Spleen (tissue), 13 donors: ENCODE measurements around the gene PPP1R3D. TPM values are rescaled to one million over a fixed set of nuclear protein-coding genes. Genes with fewer than 3 reads are reported as not detected.

Experiments
- DNase-seq: peaks from one replicate; pipeline ENCODE4 v3.0.0-alpha.2; 2020
- H3K27ac ChIP-seq, 8 donors: fragments of 200-600 bp; sonication (generic) in 7 of 8; 1 replicate in 4 of 8; 2 replicates in 4 of 8; pipeline versions ENCODE4 v1.5.0 to v1.8.0; 2016 to 2021; ENCODE audit warnings: inconsistent platforms in 4 of 8, mild to moderate bottlenecking in 4 of 8, moderate library complexity in 1 of 8
- H3K27me3 ChIP-seq, 7 donors: fragments of 200-600 bp; sonication (generic) in 6 of 7; replicated peaks in 1 of 7; 1 replicate in 4 of 7; 2 replicates in 3 of 7; pipeline versions ENCODE4 v1.5.0 to v1.8.0; 2016 to 2021; ENCODE audit warnings: inconsistent platforms in 3 of 7, mild to moderate bottlenecking in 1 of 7
- H3K36me3 ChIP-seq, 6 donors: fragments of 200-600 bp; sonication (generic) in 5 of 6; 1 replicate in 4 of 6; 2 replicates in 2 of 6; pipeline versions ENCODE4 v1.5.0 to v1.8.0; 2016 to 2021; ENCODE audit warnings: inconsistent platforms in 2 of 6
- H3K4me1 ChIP-seq, 6 donors: fragments of 200-600 bp; sonication (generic) in 5 of 6; 1 replicate in 3 of 6; 2 replicates in 3 of 6; pipeline versions ENCODE4 v1.5.0 to v1.8.0; 2016 to 2021; ENCODE audit warnings: inconsistent platforms in 3 of 6
- H3K4me3 ChIP-seq, 8 donors: fragments of 200-600 bp; sonication (generic) in 7 of 8; 1 replicate in 4 of 8; 2 replicates in 4 of 8; pipeline versions ENCODE4 v1.5.0 to v1.8.0; 2016 to 2021; ENCODE audit warnings: inconsistent platforms in 4 of 8, mild to moderate bottlenecking in 4 of 8, moderate library complexity in 2 of 8
- H3K9me3 ChIP-seq, 8 donors: fragments of 200-600 bp; sonication (generic) in 7 of 8; 1 replicate in 4 of 8; 2 replicates in 4 of 8; pipeline versions ENCODE4 v1.5.0 to v1.8.0; 2016 to 2021; ENCODE audit warnings: inconsistent platforms in 4 of 8
- CTCF ChIP-seq, 11 experiments: fragments of 200-600 bp in 7 of 11; fragments of 450-650 bp in 4 of 11; sonication (generic) in 4 of 11; IDR thresholded peaks in 8 of 11; conservative IDR thresholded peaks in 3 of 11; 1 replicate in 7 of 11; 2 replicates in 4 of 11; pipeline versions ENCODE4 v1.4.0 to v1.8.0; 2016 to 2021; ENCODE audit warnings: antibody characterized with exemption in 11 of 11, inconsistent platforms in 4 of 11, mild to moderate bottlenecking in 1 of 11
- POLR2A ChIP-seq, 3 donors: fragments of 450-650 bp; IDR thresholded peaks; one replicate each; pipeline ENCODE4 v1.5.1; 2017; ENCODE audit warnings: antibody characterized with exemption in 3 of 3, mild to moderate bottlenecking in 1 of 3
- POLR2AphosphoS5 ChIP-seq, 3 donors: sonication (generic); formaldehyde crosslinking; IDR thresholded peaks; one replicate each; pipeline ENCODE4 v1.5.1; 2017; ENCODE audit warnings: antibody characterized with exemption in 3 of 3
- WGBS, 5 donors: extraction: QIAGEN DNeasy Blood & Tissue Kit in 3 of 5; methylation state at CpG; one replicate each; pipeline versions ENCODE4 v1.1.5 to v1.1.7; 2013 to 2018; 5-methylcytosine and 5-hydroxymethylcytosine counted together
- intact Hi-C: fragments of 100-400 bp; cut with DNase I; formaldehyde crosslinking; loops from one replicate; pipeline ENCODE4 v1.15.0; 2023; ENCODE audit warnings: low total_unique reads
- long read RNA-seq, 2 donors: transcript quantifications; one replicate each; lab custom pipeline, GENCODE V29; 2026
- polyA plus RNA-seq, 3 donors: library from polyadenylated mRNA; stranded (reverse); fragments of 200-250 nt; gene quantifications; one replicate each; pipeline ENCODE4 v1.2.1, GENCODE V29; 2013
- total RNA-seq, 7 donors: library from RNA; depleted of rRNA in 3 of 7; stranded (reverse); fragments of >200 nt in 3 of 7; fragmentation: NEBNext Ultra II Directional in 4 of 7; extraction: Animal tissue kit (Norgen Biotek cat#: 25700) in 4 of 7; gene quantifications; one replicate each; pipeline versions ENCODE4 v1.1.0 to v1.2.1, GENCODE V29; 2016 to 2021
- donor health status: healthy with polysubstance abuse.
- donor health status: DM: no; HTN: no; CAD: no; lungs with moderate emphysema.
- donor health status: DM: no; HTN: no; CAD: no.
- donor health status: Bipolar disorder and iron deficiency.
- donor health status: healthy.
- donor health status: DM: no; HTN: no; CAD: no.
- donor health status: DM: yes; HTN: yes; CAD: no.

Gene PPP1R3D
- total RNA-seq (10 to 100 TPM; 11.8 to 24.9 (median 14.6) TPM), polyA plus RNA-seq (1 to 10 TPM; 3.1 to 5.0 (median 4.0) TPM)
- long read RNA-seq, donor 1, transcript PPP1R3D-201 (1 exons, 3,630 nt), result major isoform, 6 of 6 reads
- long read RNA-seq, donor 1, partial matches to known transcripts, result 0 of 6 reads
- long read RNA-seq, donor 1, other reads (novel, unspliced or antisense), result 0 of 6 reads
- long read RNA-seq, donor 2, transcript PPP1R3D-201 (1 exons, 3,630 nt), result major isoform, 5 of 5 reads
- long read RNA-seq, donor 2, partial matches to known transcripts, result 0 of 5 reads
- long read RNA-seq, donor 2, other reads (novel, unspliced or antisense), result 0 of 5 reads

- Histone ChIP-seq H3K36me3 (peaks cover 0 to 35% (median 25%) of the 10 kb centered on the region in 6 donors), H3K9me3 (no peaks in the 10 kb centered on the region), H3K27me3 (no peaks in the 10 kb centered on the region), H3K4me1 (peaks cover 35 to 83% (median 55%) of the 10 kb centered on the region in 6 donors), H3K4me3 (peak within 1 kb of the TSS; percentile 45 to 95 (median 86)), H3K27ac (peak within 1 kb of the TSS; percentile 94 to 99 (median 97))
- WGBS, 5 donors, result 0 to 2% (median 0%) methylated on average over 28 to 57 of the region's 57 CpGs
- peak; percentile 100 for DNase-seq
- peak; percentile 89 to 97 (median 93) for TF ChIP-seq POLR2AphosphoS5 (IDR thresholded peaks at IDR 0.05)
- TF ChIP-seq POLR2A (IDR thresholded peaks at IDR 0.05), result peak in 2 of 3 donors; percentile 73 to 78
- peak in 8 of 11 experiments; percentile 22 to 62 (median 40) for TF ChIP-seq CTCF (IDR thresholded peaks at IDR 0.05 in 8 of 11, conservative IDR thresholded peaks at IDR 0.05 in 3 of 11)
- intact Hi-C loops, result no loop called here
Observed at GRCh38 chr20:59940129-59940955, at the start of gene PPP1R3D, which contains the start of gene FAM217B. Gene PPP1R3D (minus strand): TSS chr20:59940305. CDS start chr20:59939931, 374 bp downstream. Gene FAM217B (plus strand): TSS chr20:59940389. CDS start chr20:59943944, 3,555 bp downstream.

GRCh38 chr20:59988141-59988540 lies 48.0 kb upstream of the PPP1R3D start:
- no peaks in the 10 kb centered on the region for H3K36me3 ChIP-seq
- no peak overlapping the region for H3K27ac ChIP-seq
- TF ChIP-seq POLR2A (IDR thresholded peaks at IDR 0.05), result no peak
- TF ChIP-seq POLR2AphosphoS5 (IDR thresholded peaks at IDR 0.05), result no peak
- TF ChIP-seq CTCF (IDR thresholded peaks at IDR 0.05 in 8 of 11, conservative IDR thresholded peaks at IDR 0.05 in 3 of 11), result no peak
- H3K9me3 ChIP-seq, result no peaks in the 10 kb centered on the region
- intact Hi-C loops, result no loop called here
- H3K27me3 ChIP-seq, result no peaks in the 10 kb centered on the region
- peaks cover 0 to 31% (median 6%) of the 10 kb centered on the region in 6 donors for H3K4me1 ChIP-seq
- WGBS, 5 donors, result 75 to 85% (median 80%) methylated on average over 5 of the region's 5 CpGs
- H3K4me3 ChIP-seq, result no peak overlapping the region
- DNase-seq, result no peak

- TF ChIP-seq POLR2AphosphoS5 (IDR thresholded peaks at IDR 0.05), result no peak
- no peak for TF ChIP-seq POLR2A (IDR thresholded peaks at IDR 0.05)
- TF ChIP-seq CTCF (IDR thresholded peaks at IDR 0.05 in 8 of 11, conservative IDR thresholded peaks at IDR 0.05 in 3 of 11), result no peak
- no peaks in the 10 kb centered on the region for H3K27me3 ChIP-seq
- H3K4me3 ChIP-seq, result no peak overlapping the region
- no peaks in the 10 kb centered on the region for H3K9me3 ChIP-seq
- whole genome bisulfite sequencing, 5 donors, result 90 to 92% (median 91%) methylated on average over 7 of the region's 7 CpGs
- no peak for DNase-seq
- intact Hi-C loops, result no loop called here
- H3K4me1 ChIP-seq, result peaks cover 0 to 31% (median 6%) of the 10 kb centered on the region in 6 donors
- H3K36me3 ChIP-seq, result no peaks in the 10 kb centered on the region
- H3K27ac ChIP-seq, result no peak overlapping the region
Observed at GRCh38 chr20:59987135-59987534, 47.0 kb upstream of the PPP1R3D start.
